HG02852 (cell line): ENCODE results near the gene UGCG.
"Not testable (repeated sequence)": the region's sequence is repeated elsewhere in the genome, so short reads cannot be mapped to it uniquely, and the experiment has no call there.

Experiments used
- ATAC-seq: cut with Tn5 transposase; IDR thresholded peaks from one replicate; pipeline ENCODE4 v1.9.1; 2021; ENCODE audit warnings: mild to moderate bottlenecking, moderate library complexity; ENCODE audit not compliant: unreplicated experiment

The UGCG gene

GRCh38 chr9:111917201-111917600, 20.6 kb downstream of the UGCG start:
- no peak for ATAC-seq

DNA sequence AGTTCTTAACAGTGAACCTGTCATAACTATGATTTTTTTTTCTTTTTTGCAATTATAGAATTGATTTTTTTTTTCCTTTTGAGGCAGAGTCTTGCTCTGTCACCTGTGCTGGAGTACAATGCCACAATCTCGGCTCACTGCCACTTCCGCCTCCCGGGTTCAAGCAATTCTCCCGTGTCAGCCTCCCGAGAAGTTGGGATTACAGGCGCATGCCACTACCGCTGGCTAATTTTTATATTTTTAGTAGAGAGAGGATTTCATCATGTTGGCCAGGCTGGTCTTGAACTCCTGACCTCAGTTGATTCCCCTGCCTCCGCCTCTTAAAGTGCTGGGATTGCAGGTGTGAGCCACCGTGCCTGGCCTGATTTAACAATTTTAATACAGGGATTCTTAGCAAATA, 21.4 kb downstream of the UGCG start:
- no peak for ATAC-seq

DNA sequence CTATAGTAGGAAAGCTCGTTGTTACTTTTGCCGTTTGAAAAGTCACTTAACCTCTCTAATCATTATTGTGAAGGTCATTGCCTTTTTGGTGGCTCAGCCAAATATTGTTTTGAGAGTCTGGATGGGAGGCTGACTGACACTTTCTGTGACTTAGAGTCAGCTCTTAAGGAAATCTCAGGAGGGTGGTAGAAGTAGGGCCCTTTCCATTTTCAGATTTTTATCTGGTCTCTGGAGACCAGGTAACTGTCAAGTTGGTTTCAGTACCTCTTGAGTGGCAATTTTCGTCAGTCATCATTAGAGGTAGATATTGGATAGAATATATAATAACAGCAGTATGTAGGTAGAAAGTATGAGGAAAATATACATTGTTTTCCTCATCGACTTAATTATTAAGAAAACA, 23.3 kb downstream of the UGCG start:
- no peak for ATAC-seq

GRCh38 chr9:111920531-111920930, 23.9 kb downstream of the UGCG start:
- ATAC-seq, result no peak

GRCh38 chr9:111922324-111923013, 25.9 kb downstream of the UGCG start:
- ATAC-seq, result no peak

GRCh38 chr9:111924281-111924680, 27.7 kb downstream of the UGCG start:
- ATAC-seq, result no peak

DNA sequence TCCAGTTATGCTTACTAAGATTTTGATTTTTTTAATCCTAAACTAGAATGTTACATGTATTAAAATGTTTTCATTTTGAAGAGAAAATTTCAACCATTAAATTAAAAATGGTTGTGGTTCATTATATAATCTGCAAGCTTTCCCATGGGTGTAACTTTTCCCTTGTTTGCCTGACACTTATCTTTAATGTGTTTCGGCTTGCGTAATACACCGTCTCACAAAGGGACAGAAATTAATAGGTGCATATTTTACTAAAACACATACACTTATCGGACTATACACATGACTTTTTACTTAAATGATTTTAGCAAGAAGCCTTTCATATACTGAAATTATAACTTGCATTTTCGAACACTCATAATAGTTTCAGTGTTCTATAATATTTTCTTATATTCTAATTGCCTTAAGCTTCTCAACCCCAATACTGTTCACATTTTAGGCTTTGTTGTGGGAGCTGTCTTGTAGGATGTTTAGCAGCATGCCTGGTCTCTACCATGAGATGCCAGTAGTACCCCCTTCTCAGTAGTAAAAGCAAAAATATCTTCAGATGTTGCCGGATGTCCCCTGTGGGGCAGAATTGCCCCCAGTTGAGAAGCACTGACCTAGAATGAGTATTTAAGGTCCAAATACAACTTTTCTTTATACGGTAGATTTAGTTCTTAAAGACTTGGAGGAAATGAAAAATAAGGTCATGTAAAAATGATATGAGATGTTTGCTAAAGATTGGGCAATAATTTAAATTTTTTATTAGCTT, 28.6 kb downstream of the UGCG start:
- ATAC-seq, result no peak

DNA sequence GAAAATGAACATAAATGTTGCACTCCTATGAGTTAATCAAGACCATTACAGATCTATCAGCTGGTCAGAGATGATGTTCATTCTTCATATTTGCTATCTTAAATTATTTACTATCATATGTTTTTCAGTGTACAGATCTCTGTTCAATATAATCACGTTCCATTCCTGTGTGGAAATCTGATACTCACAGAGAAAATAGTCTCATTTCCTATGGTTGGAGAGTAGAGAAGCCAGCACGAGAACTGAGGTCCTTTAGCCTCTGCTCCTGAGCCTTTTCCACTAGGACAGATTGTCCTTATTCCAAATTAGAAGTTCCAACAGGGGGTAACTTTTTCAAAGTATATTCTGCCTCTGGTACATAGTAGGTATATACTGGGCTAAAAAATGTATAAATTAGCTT, 29.2 kb downstream of the UGCG start:
- no peak for ATAC-seq

GRCh38 chr9:111926421-111926875, 29.8 kb downstream of the UGCG start:
- ATAC-seq, result peak; percentile 98

DNA sequence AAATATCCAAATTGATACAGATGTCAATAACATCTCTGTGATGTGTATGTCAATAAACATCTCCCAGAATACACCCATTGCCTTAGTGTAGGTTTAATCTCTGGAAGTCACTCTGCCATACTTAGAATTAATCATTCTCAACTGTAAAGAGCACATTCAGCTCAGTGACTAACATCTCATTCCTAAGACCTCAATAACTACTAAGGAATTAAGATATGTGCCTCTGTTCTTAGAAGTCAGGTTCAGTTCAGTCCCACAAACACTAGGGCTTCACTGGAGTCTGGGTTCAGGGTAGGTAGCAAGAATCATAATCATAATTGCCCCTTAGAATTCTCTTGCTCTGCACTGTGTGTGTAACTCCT, 31.7 kb downstream of the UGCG start:
- no peak for ATAC-seq

- ATAC-seq, result no peak
Measured at GRCh38 chr9:111934747-111935146, 38.1 kb downstream of the UGCG start.

GRCh38 chr9:111936391-111936790, 39.8 kb downstream of the UGCG start:
- no peak for ATAC-seq

- ATAC-seq, result no peak
Measured at GRCh38 chr9:111937301-111937700, 40.7 kb downstream of the UGCG start.

- ATAC-seq, result peak; percentile 59
Measured at GRCh38 chr9:111937781-111938426, 41.3 kb downstream of the UGCG start.

GRCh38 chr9:111938427-111938800, 41.8 kb downstream of the UGCG start:
- ATAC-seq, result peak; percentile 4

- ATAC-seq, result no peak
Measured at GRCh38 chr9:111939322-111939721, 42.7 kb downstream of the UGCG start.

- no peak for ATAC-seq
Measured at GRCh38 chr9:111940697-111941096, 44.1 kb downstream of the UGCG start.

GRCh38 chr9:111943200-111943599, 46.6 kb downstream of the UGCG start:
- no peak for ATAC-seq

DNA sequence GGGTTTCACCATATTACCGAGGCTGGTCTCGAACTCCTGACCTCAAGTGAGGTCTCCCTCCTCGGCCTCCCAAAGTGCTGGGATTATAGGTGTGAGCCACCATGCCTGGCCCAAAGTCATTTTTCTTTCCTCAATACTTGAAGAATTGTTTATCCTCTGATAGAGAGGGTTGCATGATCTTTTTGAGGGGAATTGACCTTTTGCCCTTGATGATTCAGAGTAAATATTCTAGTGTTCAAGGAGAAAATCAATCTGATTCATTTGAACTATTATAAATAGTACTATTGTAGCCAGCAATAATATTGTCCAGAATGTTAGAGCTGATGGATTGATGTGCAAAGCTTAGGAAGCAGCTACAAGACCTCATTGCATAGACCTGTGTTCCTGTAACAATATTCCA, 47.1 kb downstream of the UGCG start:
- no peak for ATAC-seq

DNA sequence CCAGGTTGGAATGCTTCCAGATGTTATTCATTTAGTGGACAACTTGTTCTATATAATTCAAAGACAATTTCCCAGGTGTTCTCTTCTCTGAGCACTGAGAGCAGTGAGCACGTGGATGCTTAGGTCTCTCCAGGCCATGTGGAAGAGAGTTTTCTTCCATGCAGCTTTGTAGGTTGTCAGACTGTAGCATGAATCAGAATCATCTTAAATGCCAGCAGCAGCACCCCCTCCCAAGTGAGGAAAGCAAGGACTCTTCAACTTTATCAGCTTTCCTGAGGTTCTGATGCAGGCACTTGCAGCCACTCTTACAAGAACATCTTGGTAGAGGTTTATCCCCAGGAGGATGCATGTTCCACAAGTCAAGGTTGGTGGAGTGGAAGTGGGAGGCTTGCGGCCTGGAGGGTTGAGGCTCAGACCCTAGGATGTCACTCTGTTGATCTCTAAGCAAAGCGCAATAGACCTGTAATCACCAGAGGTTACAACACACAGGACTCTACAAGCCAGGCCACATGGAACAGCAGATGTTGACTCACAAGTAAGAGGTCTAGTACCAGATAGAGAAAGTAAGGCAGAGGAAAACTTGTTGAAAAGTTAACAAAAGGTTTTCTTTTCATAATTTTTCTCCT, 47.7 kb downstream of the UGCG start:
- ATAC-seq, result no peak

- ATAC-seq, result peak; percentile 75
Measured at GRCh38 chr9:111945216-111945615, 48.6 kb downstream of the UGCG start.

DNA sequence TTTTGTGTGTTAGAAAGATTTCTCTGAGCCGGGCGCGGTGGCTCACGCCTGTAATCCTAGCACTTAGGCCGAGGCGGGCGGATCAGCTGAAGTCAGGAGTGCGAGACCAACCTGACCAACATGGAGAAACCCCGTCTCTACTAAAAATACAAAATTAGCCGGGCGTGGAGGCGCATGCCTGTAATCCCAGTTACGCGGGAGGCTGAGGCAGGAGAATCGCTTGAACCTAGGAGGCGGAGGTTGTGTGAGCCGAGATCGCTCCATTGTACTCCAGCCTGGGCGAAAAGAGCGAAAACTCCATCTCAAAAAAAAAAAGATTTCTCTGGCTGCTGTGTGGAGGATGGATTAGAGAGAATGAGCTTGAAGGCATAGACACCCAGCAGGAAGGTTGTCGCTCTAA, 51.5 kb downstream of the UGCG start:
- not testable (repeated sequence) for ATAC-seq
